ENCODE data around the gene ARHGAP42.

DNA sequence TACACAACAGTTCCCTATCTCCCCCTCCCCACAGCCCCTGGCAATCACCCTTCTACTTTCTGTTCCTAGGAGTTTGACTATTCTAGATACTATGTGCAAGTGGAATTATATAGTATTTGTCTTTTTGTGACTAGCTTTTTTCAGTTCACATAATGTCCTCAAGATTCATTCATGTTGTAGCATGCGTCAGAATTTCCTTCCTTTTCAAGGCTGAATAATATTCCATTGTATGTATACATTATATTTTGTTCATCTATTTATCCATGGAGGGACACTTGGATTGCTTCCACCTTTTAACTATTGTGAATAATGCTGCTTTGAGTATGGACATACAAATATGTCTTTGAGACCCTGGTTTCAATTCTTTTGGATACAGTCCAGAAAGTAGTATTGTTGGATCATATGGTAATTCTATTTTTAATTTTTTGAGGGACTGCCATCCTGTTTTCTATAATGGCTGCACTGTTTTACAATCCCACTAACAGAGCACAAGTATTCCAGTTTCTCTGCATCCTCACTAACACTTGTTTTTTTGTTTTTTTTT lies 128.8 kb downstream of the ARHGAP42 start:
- TF ChIP-seq, protein P1, sequence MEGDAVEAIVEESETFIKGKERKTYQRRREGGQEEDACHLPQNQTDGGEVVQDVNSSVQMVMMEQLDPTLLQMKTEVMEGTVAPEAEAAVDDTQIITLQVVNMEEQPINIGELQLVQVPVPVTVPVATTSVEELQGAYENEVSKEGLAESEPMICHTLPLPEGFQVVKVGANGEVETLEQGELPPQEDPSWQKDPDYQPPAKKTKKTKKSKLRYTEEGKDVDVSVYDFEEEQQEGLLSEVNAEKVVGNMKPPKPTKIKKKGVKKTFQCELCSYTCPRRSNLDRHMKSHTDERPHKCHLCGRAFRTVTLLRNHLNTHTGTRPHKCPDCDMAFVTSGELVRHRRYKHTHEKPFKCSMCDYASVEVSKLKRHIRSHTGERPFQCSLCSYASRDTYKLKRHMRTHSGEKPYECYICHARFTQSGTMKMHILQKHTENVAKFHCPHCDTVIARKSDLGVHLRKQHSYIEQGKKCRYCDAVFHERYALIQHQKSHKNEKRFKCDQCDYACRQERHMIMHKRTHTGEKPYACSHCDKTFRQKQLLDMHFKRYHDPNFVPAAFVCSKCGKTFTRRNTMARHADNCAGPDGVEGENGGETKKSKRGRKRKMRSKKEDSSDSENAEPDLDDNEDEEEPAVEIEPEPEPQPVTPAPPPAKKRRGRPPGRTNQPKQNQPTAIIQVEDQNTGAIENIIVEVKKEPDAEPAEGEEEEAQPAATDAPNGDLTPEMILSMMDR (IDR thresholded peaks at IDR 0.05; ENCODE audit: insufficient read depth, low read length) = no peak
- TF ChIP-seq POLR2AphosphoS5 (IDR thresholded peaks at IDR 0.05; ENCODE audit: low read depth) = no peak
- TF ChIP-seq, protein P2, sequence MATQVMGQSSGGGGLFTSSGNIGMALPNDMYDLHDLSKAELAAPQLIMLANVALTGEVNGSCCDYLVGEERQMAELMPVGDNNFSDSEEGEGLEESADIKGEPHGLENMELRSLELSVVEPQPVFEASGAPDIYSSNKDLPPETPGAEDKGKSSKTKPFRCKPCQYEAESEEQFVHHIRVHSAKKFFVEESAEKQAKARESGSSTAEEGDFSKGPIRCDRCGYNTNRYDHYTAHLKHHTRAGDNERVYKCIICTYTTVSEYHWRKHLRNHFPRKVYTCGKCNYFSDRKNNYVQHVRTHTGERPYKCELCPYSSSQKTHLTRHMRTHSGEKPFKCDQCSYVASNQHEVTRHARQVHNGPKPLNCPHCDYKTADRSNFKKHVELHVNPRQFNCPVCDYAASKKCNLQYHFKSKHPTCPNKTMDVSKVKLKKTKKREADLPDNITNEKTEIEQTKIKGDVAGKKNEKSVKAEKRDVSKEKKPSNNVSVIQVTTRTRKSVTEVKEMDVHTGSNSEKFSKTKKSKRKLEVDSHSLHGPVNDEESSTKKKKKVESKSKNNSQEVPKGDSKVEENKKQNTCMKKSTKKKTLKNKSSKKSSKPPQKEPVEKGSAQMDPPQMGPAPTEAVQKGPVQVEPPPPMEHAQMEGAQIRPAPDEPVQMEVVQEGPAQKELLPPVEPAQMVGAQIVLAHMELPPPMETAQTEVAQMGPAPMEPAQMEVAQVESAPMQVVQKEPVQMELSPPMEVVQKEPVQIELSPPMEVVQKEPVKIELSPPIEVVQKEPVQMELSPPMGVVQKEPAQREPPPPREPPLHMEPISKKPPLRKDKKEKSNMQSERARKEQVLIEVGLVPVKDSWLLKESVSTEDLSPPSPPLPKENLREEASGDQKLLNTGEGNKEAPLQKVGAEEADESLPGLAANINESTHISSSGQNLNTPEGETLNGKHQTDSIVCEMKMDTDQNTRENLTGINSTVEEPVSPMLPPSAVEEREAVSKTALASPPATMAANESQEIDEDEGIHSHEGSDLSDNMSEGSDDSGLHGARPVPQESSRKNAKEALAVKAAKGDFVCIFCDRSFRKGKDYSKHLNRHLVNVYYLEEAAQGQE (IDR thresholded peaks at IDR 0.05; ENCODE audit: insufficient replicate concordance, low read depth) = no peak

Data from HL-60 (cell line).